Sigmoid colon (tissue), 3 donors: ENCODE measurements around the gene ZDHHC7.

ENCODE experiments used
- POLR2A ChIP-seq, 2 donors: fragments of 450-650 bp; IDR thresholded peaks; one replicate each; pipeline ENCODE4 v1.6.1; 2016; ENCODE audit warnings: antibody characterized with exemption in 2 of 2, mild to moderate bottlenecking in 2 of 2, moderate library complexity in 2 of 2
- TF ChIP-seq, protein P1 (sequence below), 4 experiments: fragments of 450-650 bp in 3 of 4; fragments of 200-600 bp in 1 of 4; IDR thresholded peaks; one replicate each; pipeline ENCODE4 v1.5.1; 2016 to 2019; ENCODE audit warnings: antibody characterized with exemption in 4 of 4, mild to moderate bottlenecking in 3 of 4, moderate library complexity in 2 of 4

DNA sequence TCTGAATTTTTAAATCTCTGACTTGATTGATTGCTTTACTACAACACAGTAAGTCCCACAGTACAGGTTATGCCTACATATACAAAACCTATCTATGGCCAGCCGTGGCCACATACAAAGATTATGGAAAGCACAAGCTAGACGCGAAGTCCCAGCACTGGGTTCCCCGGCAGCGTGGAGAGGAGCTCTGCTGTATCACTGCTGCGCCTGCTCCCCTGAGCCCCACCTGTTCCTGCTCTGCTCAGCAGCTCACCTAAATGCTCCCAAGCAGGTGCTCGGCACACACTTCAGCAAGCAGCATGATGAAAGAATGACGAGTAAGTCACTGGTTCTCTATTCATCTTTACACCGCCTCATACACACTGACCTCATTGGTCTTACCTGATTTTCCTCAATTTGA is 20.6 kb downstream of the ZDHHC7 start:
- TF ChIP-seq, protein P1, sequence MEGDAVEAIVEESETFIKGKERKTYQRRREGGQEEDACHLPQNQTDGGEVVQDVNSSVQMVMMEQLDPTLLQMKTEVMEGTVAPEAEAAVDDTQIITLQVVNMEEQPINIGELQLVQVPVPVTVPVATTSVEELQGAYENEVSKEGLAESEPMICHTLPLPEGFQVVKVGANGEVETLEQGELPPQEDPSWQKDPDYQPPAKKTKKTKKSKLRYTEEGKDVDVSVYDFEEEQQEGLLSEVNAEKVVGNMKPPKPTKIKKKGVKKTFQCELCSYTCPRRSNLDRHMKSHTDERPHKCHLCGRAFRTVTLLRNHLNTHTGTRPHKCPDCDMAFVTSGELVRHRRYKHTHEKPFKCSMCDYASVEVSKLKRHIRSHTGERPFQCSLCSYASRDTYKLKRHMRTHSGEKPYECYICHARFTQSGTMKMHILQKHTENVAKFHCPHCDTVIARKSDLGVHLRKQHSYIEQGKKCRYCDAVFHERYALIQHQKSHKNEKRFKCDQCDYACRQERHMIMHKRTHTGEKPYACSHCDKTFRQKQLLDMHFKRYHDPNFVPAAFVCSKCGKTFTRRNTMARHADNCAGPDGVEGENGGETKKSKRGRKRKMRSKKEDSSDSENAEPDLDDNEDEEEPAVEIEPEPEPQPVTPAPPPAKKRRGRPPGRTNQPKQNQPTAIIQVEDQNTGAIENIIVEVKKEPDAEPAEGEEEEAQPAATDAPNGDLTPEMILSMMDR (IDR thresholded peaks at IDR 0.05): no peak
- no peak for TF ChIP-seq POLR2A (IDR thresholded peaks at IDR 0.05)
